ENCODE measurements around the gene TCEANC. TPM values are rescaled to one million over a fixed set of nuclear protein-coding genes. Genes with fewer than 3 reads are reported as not detected.

TCEANC gene
- total and polyA plus RNA-seq, 2 of the 4 experiments (the other 2 are of a cell fraction), result 0.99 to 2.5 TPM

- in situ Hi-C loops (cut with MboI; ENCODE audit: low sequenced_read_pairs) (no loop called here), intact Hi-C loops (cut with micrococcal nuclease) (no loop called here), dilution Hi-C loops (cut with HindIII; ENCODE audit: low sequenced_read_pairs, unreplicated experiment) (no loop called here)
- ATAC-seq (ENCODE audit: low read depth) (no peak), DNase-seq (no peak)
- H3K4me2 ChIP-seq (ENCODE audit: low read depth, low read length), result no peak overlapping the region
- no peak overlapping the region for H3K4me3 ChIP-seq (ENCODE audit: insufficient read depth, low read depth, low read length)
- H4K20me1 ChIP-seq (ENCODE audit: insufficient read depth, low read length), result no peaks in the 10 kb centered on the region
- peaks cover 10% of the 10 kb centered on the region for H3K27me3 ChIP-seq (ENCODE audit: control insufficient read depth, insufficient read depth, low read length)
- H4K8ac ChIP-seq (ENCODE audit: low read depth in 2 of 2, low read length in 2 of 2), result no peak overlapping the region
- WGBS, 2 experiments (ENCODE audit: extremely low coverage in 2 of 2, insufficient read length in 1 of 2), result no CpG with 5 or more reads among the region's 7 CpGs
- no peak overlapping the region for H3K18ac ChIP-seq (ENCODE audit: low read depth, low read length)
- no peaks in the 10 kb centered on the region for H3K79me1 ChIP-seq (ENCODE audit: low read depth in 1 of 2, low read length in 2 of 2)
- H2BK20ac ChIP-seq (ENCODE audit: low read depth, low read length), result no peak overlapping the region
- no peak overlapping the region for H3K9ac ChIP-seq (ENCODE audit: low read depth, low read length)
- no peak overlapping the region for H3K27ac ChIP-seq (ENCODE audit: insufficient read depth, low read length)
- H3K14ac ChIP-seq (replicated peaks; ENCODE audit: low read depth, low read length), result no peak overlapping the region
- H2AFZ ChIP-seq (replicated peaks; ENCODE audit: low read length, poor library complexity), result no peak overlapping the region
- no peaks in the 10 kb centered on the region for H3K36me3 ChIP-seq (ENCODE audit: control insufficient read depth, insufficient read depth, low read length)
- no peak overlapping the region for H4K5ac ChIP-seq (ENCODE audit: low read depth, low read length)
- H4K91ac ChIP-seq (ENCODE audit: insufficient read depth, low read depth, low read length), result no peak overlapping the region
- ChIA-PET CTCF (no interaction called here), POLR2A (ENCODE audit: unreplicated experiment) (no interaction called here)
- no TSS peak for BruUV-seq (replicated peaks)
- no peak overlapping the region for H2BK120ac ChIP-seq (ENCODE audit: low read depth, low read length)
- H3K9me1 ChIP-seq (ENCODE audit: insufficient read depth, low read length), result no peaks in the 10 kb centered on the region
- no peak for TF ChIP-seq CTCF (conservative IDR thresholded peaks at IDR 0.05; ENCODE audit: low read depth, low read length)
- no peak for TF ChIP-seq SMC3 (IDR thresholded peaks at IDR 0.05; ENCODE audit: low read depth, low read length)
- H2AK9ac ChIP-seq (replicated peaks; ENCODE audit: low read depth, low read length, poor library complexity), result no peak overlapping the region
- no peak overlapping the region for H3K56ac ChIP-seq (ENCODE audit: extremely low read depth, insufficient read depth, low read length)
- no peaks in the 10 kb centered on the region for H3K4me1 ChIP-seq (ENCODE audit: control insufficient read depth, insufficient read depth, low read length)
- no peaks in the 10 kb centered on the region for H3K9me3 ChIP-seq (ENCODE audit: control insufficient read depth, insufficient read depth, low read length)
- no peak overlapping the region for H3K4ac ChIP-seq (ENCODE audit: low read depth, low read length)
- no peak overlapping the region for H3K23ac ChIP-seq (ENCODE audit: low read depth, low read length)
- H2AK5ac ChIP-seq (ENCODE audit: low read depth, low read length), result no peak overlapping the region
- H2BK15ac ChIP-seq (ENCODE audit: low read depth, low read length), result no peak overlapping the region
- no peak overlapping the region for H2BK5ac ChIP-seq (ENCODE audit: low read depth, low read length, poor library complexity, severe bottlenecking)
Observed at GRCh38 chrX:13681595-13681994, 28.7 kb downstream of the TCEANC start.
